HG03025 (cell line): ENCODE results near the gene CAB39L.
"Not testable (repeated sequence)": the region's sequence is repeated elsewhere in the genome, so short reads cannot be mapped to it uniquely, and the experiment has no call there.

ENCODE experiments used
- ATAC-seq: cut with Tn5 transposase; IDR thresholded peaks from one replicate; pipeline ENCODE4 v1.9.1; 2021; ENCODE audit warnings: mild to moderate bottlenecking, moderate library complexity; ENCODE audit not compliant: unreplicated experiment, low FRiP score

CAB39L gene

DNA sequence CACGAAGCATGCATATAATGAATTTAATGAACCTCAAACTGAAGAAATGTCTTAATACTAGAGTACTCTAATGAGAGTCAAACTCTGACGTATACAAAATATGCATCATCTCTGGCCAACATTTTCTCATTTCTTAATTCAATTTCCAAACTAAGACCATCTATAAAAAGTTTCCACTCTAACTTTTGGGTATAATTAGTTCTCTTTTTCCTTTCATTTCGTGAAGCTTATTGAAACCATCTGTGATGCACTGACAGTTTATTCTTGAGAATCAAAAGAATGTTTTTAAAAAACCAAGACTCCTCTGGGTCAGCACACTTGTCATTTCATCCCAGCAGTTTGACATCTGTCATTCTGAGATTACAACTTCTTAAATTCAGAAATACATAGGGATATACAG lies 90.0 kb downstream of the CAB39L start:
- ATAC-seq, result no peak

DNA sequence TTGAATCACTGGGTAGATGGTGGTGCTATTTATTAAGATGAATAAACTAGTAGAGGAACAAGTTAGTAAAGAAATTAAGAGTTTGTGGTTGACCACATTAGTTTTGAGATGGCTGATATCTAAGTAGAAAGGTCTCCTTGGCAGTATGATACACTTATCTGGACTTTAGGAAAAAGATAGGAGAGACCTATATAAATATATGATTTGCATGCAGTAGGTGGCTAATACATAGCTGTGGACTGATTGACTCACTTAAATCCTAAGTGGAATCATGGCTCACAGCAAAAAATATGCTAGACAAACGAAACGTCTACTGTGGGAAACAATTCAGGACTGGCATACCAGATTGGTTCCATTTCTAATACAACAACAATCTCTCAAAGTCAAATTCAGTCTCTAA lies 92.0 kb downstream of the CAB39L start:
- ATAC-seq, result no peak

DNA sequence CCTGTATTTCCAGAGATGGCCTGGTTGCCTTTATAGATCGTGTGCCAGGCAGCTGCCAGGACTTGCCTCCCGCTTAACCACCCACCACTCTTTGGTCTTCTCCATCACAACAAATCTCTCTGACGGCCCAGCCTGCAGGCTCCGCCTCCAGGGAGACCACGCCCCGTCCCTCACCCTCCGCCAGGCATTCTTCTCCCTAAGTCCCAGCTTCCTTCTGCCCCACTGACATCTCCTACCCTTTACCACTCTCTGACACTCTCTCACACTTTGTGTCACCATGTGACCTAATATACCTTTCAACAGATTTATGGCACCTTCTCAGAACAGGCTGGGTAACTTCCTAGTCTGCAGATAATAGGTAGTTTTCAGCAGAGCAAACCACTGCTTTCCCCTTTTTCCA lies 95.1 kb downstream of the CAB39L start:
- no peak for ATAC-seq

DNA sequence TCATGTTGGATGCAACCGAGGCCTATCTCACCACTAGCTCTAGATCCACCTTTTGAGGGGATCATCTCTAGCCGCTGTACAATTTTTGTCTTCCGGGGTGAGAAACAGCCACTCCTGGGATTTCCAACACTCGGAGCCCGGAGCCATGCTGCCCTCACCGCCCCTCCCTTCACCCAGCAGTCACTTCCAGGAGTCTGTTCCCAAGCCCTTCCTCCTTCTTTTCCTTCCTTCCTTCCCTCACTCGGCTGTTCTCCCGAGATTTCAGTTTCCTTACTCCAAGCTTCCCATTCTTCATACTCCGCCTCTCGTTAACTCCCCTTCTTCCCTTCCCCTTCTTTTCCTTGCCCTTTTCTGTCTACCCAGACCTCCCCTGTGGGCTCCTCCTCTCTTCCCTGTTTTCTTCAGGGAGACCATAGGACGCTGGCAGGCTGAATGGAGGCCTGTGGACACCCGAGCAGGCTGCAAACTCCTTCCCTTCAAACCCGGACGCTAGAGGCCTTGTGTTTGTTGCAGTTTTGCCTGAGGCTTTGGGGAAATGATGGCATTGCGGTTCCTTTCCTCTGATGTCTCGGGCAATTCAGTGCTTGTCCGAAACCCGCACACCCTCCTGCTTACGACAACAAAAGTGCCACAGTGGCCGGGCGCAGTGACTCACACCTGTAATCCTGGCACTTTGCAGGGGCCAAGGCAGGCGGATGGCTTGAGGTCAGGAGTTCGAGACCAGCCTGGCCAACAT lies 96.0 kb downstream of the CAB39L start:
- ATAC-seq, result no peak

DNA sequence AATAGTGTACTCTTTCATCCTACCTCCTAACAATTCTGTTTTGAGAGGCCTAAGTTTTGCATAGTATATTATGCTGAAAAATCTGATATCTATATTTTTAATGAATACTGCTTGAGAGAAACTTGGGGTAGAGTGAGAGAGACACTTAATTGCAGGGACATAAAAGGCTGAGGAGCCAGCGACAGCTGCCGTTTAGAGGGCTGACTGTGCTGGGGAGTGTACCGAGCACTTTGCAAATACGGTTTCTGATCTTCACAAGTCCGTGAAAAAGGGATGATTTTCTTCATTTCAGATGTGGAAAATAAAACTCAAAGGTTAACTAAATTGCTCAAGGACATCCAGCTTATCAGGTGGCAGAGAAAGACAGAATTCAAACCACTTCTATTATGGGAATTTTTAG lies 97.4 kb downstream of the CAB39L start:
- ATAC-seq, result no peak

DNA sequence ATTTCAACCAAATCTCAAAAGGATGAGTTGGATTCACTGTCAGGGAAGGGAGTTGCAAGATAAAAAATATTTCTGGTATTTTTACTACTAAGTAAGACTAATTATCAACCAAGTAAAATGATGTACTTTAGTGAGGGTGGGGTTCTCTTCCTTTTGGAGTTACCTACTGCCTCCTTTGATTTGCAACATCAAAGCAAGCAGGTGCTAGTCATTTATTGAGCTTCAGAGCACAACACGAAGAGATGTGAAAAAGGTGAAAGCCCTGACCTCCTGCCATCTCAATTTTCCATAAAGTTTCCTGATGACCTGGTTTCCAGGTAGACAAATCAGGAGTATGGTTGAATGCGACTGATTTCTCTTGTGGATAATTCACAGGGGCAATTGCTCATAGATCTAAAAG lies 100.1 kb downstream of the CAB39L start:
- ATAC-seq, result no peak

DNA sequence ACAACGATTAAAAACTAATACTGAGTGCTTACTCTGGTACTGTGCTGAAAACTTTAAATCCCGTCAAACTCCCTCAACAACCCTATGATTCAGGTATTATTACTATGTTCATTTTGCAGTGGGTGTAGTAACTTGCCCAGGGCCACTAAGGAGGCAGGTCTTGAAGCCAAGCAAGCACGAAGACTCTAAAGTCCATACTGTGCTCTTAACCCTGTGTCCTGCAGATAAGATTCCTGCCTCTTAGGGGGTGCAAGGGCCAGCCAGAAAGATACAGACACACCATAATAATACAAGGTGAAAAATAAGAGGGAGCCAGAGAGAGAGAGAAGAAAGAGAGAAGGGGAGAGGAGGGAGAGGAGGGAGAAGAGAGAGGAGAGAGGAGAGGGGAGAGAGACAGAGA lies 100.6 kb downstream of the CAB39L start:
- ATAC-seq, result no peak

DNA sequence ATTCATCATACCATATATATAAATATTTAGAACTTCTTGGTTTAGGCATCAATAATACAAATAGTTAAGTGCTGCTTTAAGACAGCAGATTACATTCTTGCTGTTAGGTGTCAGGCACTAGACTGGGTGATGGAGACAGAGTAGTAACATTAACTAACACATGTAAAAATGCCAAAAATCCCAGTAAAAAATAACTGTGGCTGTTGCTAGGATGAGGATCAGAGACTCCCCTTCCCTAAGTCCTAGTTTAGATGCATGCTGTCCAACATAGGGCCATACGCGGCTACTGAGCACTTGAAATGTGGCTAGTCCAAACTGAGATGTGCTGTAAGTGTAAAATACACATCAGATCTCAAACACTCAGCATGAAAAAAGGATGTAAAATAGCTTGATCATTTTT lies 101.4 kb downstream of the CAB39L start:
- no peak for ATAC-seq

DNA sequence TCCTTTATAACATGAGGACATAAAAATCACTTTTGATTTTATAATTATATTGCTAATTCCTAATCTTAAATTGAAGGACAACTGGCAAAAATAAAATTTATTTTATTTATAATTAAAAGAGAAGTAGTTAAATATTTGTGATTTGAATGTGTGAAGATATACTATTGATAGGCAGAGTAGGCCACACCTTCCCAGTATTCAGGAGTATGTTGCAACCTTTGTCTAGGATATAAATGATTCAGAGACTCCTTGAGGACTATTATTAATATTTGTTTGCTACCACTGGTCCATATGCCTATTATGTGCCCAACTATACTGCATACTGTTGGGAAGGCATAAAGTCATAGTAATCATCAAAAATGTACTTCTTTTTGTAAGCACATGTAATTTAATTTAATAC lies 101.9 kb downstream of the CAB39L start:
- ATAC-seq, result no peak

DNA sequence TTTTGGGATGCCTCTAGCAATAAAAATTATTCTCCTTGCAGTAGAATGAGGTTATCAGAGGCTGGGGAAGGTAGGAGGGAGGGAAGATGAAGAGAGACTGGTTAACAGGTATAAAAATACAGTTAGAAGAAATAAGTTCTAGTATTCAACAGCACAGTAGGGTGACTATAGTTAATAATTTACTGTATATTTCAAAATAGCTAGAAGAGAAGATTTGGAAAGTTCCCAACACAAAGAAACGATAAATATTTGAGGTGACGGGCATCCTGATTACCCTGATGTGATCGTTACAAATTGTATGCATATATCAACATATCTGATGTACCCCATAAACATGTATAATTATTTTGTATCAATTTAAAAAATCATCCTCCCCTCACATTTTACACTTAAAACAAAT lies 102.3 kb downstream of the CAB39L start:
- no peak for ATAC-seq

DNA sequence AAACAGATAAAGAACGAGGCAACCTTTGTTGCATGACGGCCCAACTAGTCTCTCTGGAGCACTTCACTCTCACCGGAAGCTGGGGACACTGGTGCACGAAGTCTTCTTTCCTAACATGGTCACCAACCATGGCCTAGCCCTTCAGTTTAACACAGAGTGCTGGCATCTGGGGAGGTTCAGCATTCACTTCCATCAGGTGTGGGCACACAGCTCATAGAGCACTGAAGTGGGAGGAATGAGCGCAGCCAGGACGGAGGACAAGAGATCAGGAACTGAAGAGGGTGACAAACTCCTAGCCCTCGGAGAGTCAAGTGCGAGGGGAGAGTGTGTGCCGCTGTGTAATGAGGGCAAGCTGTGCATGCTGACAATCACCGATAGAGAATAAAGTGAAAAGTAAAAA lies 103.7 kb downstream of the CAB39L start:
- ATAC-seq, result no peak

DNA sequence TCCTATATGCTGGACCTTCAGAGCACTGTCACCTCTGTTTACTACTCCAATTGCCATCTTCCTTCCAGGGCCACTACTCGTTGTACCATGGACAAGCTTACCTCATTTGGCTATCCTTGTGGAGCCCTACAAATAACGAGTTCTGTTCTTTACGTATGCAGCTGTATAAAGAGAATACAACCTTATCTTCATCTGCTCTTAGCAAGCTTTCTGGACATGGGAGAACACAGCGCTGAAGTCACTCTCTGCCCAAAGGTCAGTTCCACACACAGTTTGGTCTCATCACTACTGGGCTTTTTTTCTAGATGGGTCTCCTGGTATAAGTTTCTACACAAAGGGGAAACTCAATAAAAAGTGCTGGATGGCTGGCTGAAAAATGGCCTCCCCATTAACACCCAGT lies 107.2 kb downstream of the CAB39L start:
- no peak for ATAC-seq

DNA sequence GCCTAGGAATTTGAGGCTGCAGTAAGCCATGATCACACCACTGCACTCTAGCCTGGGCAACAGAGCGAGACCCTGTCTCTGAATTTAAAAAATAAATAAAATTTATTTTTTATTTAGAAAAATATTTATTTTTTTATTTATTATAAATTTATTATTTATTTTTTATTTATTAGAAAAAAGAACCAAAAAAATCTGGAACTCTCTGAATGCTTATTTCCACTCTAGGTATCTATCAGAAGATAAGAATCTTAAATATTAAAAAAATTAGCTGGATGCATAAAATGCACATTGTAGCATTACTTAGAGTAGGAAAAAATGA lies 113.4 kb downstream of the CAB39L start:
- no peak for ATAC-seq

DNA sequence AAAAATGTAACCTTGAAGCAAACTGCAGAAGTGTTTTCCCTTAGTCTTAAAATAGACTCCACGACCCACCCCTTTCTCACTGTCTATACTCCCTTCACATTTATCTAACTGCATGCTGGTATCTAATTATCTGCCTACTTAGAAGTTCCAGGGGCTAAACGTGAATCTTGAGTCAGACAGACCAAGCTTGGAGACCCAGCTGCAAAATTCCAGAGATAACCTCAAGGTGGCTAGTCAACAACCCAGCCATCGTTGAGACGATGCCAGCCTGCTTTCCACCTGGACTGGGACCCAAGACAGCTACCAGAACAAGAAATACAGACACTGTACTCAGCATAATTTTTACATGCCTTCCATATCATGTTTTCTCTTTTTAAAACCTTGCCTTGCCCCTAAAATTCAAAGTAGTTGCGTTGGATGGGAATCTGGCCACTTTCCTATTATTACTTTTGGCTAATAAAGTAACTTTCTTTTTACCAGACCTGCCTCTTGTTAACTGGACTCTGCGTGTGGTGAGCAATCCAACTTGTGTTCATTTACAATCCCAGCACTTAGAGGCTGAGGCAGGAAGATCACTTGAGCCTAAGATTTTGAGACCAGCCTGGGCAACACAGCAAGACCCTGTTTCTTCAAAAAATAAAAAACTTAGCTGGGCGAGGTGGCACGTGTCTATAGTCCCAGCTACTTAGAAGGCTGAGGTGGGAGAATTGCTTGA lies 113.9 kb downstream of the CAB39L start:
- no peak for ATAC-seq

DNA sequence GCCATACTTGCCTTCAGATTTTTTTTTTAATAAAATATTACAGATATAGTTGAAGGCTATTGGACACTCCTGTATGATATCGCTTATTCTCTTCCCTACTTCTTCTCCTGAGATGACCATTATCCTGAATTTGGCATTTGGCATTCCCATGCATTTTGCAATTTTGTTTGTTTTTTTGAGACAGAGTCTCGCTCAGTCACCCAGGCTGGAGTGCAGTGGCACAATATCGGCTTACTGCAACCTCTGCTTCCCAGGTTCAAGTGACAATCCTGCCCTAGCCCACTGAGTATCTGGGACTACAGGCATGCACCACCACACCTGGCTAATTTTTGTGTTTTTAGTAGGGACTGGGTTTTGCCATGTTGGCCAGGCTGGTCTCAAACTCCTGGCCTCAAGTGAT lies 116.7 kb downstream of the CAB39L start:
- ATAC-seq, result not testable (repeated sequence)

DNA sequence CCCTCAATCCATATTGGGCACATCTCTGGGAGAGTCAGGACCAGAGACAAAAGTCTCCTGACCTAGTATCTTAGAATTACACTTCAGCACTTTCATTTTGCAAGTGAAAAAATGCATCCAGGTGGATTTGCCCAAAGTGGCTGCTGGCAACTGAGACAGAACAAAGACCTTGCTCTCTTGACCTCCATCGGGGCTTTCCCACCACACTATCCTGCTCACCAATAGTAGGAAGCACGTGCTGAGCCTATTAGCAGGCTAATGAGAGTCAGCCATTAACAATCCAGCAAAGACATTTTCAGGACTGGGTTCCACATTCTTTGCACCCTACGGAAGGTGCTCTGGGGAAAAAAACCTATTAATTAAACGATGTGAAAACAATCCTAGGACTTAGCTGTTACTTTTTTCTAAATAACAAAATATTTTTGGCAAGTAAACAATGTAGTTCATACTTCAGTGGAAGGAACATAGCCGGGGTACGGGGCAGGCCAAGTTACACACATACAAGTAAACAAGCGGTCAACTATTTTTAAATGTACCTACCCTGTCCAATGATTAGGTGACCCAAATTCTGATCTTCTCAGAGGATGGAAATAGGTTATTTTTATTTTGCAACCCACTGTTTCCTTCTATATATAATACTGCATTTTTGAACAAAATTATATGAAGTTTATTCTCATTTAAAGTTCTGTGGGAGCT lies 117.5 kb downstream of the CAB39L start:
- no peak for ATAC-seq

DNA sequence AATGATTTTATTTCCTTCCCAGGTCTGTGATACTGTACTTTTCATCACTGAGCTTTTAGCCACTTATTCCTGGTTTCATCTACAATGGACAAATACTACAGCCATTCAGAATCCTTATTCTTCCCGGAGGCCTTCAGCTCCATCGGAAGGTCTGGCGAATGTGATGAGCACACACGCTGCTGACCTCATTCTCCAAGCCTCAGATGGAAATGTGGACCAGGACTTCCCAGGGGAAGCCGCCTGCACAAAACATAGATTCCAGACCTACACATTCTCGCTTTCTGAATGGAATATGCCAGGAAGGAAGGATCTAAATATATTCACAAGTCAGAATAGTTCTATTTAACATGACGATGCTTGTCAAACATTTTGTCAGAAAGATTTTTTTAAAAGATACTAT lies 120.5 kb downstream of the CAB39L start:
- ATAC-seq, result no peak

DNA sequence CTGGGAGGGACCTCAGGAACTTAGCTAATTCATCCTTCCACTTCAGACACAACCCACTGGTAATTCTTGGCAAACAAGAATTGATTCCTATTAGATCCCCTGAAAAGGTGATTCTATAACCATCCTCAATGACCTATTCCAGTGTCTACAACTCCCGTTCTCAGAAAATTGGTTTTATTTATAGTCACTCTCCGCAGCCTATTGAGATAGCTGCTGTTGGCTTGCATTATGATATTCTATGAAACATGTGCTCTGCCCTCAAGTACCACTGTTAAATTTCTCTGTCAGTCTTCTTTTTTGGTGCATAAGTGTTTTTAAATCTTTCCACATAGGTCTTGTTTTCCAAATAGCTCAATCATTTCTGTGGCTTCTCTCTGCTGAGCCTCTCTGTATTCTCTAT lies 121.2 kb downstream of the CAB39L start:
- no peak for ATAC-seq

DNA sequence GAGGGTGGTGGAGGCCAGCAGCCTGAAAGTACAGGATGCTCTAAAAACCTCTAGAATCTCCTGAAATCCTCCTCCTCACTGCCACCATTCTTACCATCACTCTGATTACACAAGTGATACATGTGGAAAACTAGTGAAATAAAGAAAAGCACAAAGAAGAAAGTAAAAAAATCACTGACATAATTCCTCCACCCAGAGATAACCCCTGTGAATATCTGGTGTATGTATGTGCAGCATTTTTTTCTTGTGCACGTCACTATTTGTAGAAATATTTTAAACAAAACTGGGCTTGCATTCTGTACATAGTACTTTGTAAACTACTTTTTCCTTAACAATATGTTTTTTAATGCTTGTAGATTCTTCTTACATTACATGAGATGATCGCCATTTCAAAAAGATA lies 122.9 kb downstream of the CAB39L start:
- no peak for ATAC-seq

DNA sequence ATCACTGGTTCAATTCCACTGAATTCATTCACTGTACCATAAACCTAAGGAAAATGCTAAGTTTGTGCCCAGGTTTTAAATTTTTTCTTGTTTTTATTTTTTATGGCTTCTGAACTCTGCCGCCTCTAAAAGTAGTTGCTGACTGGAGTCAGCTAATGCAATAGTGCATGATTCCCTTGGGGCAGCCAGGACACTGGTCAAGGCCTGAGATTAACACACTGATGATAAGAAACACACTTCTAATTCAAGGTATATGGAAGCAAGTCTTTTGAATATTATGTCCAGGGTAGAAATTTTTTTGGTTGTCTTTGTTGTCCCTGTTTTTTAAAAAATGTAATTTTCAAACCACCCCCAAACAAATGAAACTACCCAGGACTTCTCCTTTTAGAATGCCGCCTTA lies 123.9 kb downstream of the CAB39L start:
- no peak for ATAC-seq

DNA sequence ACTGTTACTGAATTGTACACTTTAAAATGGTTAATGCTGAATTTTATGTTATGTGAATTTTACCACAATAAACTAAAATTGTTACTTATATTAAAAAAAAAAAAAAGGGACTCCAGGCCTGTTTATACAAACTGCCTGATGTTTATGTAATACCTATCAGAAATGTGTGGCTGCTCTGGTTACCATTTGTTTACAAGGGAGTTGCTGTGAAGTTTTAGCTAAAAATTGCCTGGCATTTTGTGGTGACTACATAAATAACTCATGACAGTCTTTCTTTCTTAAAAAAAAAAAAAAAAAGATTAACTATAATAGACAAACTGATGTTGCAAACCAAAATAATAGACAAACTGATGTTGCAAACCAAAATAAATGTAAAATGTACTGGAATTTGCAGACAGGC lies 124.3 kb downstream of the CAB39L start:
- no peak for ATAC-seq
